OCI-LY3 (cell line): Measurements from ENCODE around the gene UGT3A2.

Source experiments
- H2AFZ ChIP-seq: fragments of 200-600, 300-600 bp; shearing (Covaris generic); 2 replicates; pipeline ENCODE4 v1.6.0; 2014; ENCODE audit warnings: antibody characterized with exemption, low read depth, low read length
- H3K27ac ChIP-seq: fragments of 200-600, 300-600 bp; sonication (generic); 2 replicates; pipeline ENCODE4 v1.5.1; 2014; ENCODE audit warnings: mild to moderate bottlenecking, low read length, moderate library complexity, mixed read lengths
- H3K27me3 ChIP-seq: fragments of 200-600, 300-600 bp; sonication (generic); 2 replicates; pipeline ENCODE4 v1.6.1; 2014; ENCODE audit warnings: low read depth, low read length, mixed read lengths
- H3K36me3 ChIP-seq: fragments of 200-600, 300-600 bp; sonication (generic); replicated peaks from 2 replicates; pipeline ENCODE3; 2014; ENCODE audit warnings: low read depth, low read length, mixed read lengths
- H3K4me1 ChIP-seq: fragments of 300-600, 200-600 bp; sonication (generic); 2 replicates; pipeline ENCODE4 v1.6.1; 2014; ENCODE audit warnings: low read length, mixed read lengths
- H3K4me2 ChIP-seq: fragments of 200-600, 300-600 bp; sonication (generic); 2 replicates; pipeline ENCODE4 v1.6.1; 2014; ENCODE audit warnings: low read length, mixed read lengths
- H3K4me3 ChIP-seq: fragments of 300-600, 200-600 bp; sonication (generic); 2 replicates; pipeline ENCODE4 v1.5.1; 2014; ENCODE audit warnings: antibody characterized with exemption, mild to moderate bottlenecking, low read length, moderate library complexity
- H3K79me2 ChIP-seq: fragments of 300-600, 200-600 bp; shearing (Covaris generic); 2 replicates; pipeline ENCODE4 v1.6.1; 2014; ENCODE audit warnings: mild to moderate bottlenecking, low read length, mixed read lengths
- H3K9ac ChIP-seq: fragments of 300-600, 200-600 bp; shearing (Covaris generic); 2 replicates; pipeline ENCODE4 v1.6.0; 2014; ENCODE audit warnings: mild to moderate bottlenecking, low read length, moderate library complexity
- H3K9me3 ChIP-seq: fragments of 200-600, 300-600 bp; shearing (Covaris generic); 2 replicates; pipeline ENCODE4 v1.6.1; 2014; ENCODE audit warnings: low read length, mixed read lengths; ENCODE audit not compliant: insufficient read depth
- H4K20me1 ChIP-seq: fragments of 200-600, 300-600 bp; sonication (generic); 2 replicates; pipeline ENCODE4 v1.6.1; 2016; ENCODE audit warnings: low read length, mixed read lengths; ENCODE audit not compliant: insufficient read depth
- CTCF ChIP-seq: fragments of 200-600, 300-600 bp; sonication (generic); IDR thresholded peaks from 2 replicates; pipeline ENCODE4 v1.5.1; 2014; ENCODE audit warnings: antibody characterized with exemption, low read length, low read depth
- EZH2phosphoT487 ChIP-seq: fragments of 200-600 bp; shearing (Covaris generic); IDR thresholded peaks from 2 replicates; pipeline ENCODE4 v1.6.1; 2018; ENCODE audit warnings: antibody characterized with exemption, mixed run types, low read depth

Gene UGT3A2

DNA sequence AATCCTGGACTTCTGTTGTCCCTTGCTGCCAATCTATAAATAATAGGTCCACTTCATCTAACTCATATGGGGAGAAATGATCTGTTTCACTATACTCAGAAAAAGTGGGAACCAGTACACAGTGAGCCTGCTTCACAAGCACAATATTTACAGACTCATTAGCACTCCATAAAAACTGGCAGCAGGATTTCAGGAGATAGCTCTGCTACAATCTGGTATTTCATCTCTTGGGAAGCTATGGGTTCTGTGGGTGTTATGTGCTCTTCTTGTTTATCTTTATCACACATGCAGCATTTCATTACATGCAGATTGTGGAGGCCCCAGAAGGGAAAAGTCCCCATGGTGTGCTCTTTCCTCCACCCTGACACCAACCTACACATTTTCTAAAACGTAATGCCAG, 33.2 kb downstream of the UGT3A2 start:
- Histone ChIP-seq H3K9me3 (no peaks in the 10 kb centered on the region), H3K27me3 (no peaks in the 10 kb centered on the region), H3K4me2 (no peak overlapping the region), H3K4me3 (no peak overlapping the region), H3K79me2 (no peaks in the 10 kb centered on the region), H4K20me1 (no peaks in the 10 kb centered on the region), H3K36me3 (no peaks in the 10 kb centered on the region), H3K4me1 (no peaks in the 10 kb centered on the region), H3K27ac (no peak overlapping the region), H2AFZ (no peak overlapping the region), H3K9ac (no peak overlapping the region)
- TF ChIP-seq CTCF (no peak), EZH2phosphoT487 (no peak)

DNA sequence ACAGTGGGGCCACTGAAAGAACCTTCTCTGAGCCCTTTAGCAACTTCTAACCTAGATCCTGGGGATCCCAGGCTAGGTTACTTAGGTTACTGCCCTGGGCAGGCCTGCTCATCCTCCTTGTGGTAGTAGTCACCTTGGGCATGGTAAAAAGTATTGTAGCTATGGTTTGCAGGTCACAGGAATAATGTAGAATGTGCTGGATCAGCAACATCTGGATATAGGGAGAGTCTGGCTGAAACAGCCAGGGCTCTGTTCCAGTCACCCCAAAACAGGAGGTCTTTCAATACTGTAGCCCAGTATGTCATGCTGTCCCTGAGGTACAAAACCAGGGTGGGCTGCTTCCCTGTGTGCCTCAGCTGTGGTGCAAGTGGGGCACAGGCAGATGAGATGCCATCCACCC, 33.6 kb downstream of the UGT3A2 start:
- TF ChIP-seq CTCF = no peak
- no peak for TF ChIP-seq EZH2phosphoT487
- no peak overlapping the region for H3K4me3 ChIP-seq
- no peak overlapping the region for H3K27ac ChIP-seq
- no peaks in the 10 kb centered on the region for H3K36me3 ChIP-seq
- no peaks in the 10 kb centered on the region for H3K4me1 ChIP-seq
- H3K27me3 ChIP-seq = no peaks in the 10 kb centered on the region
- no peaks in the 10 kb centered on the region for H3K79me2 ChIP-seq
- no peak overlapping the region for H3K4me2 ChIP-seq
- no peaks in the 10 kb centered on the region for H4K20me1 ChIP-seq
- no peak overlapping the region for H3K9ac ChIP-seq
- H2AFZ ChIP-seq = no peak overlapping the region
- no peaks in the 10 kb centered on the region for H3K9me3 ChIP-seq

DNA sequence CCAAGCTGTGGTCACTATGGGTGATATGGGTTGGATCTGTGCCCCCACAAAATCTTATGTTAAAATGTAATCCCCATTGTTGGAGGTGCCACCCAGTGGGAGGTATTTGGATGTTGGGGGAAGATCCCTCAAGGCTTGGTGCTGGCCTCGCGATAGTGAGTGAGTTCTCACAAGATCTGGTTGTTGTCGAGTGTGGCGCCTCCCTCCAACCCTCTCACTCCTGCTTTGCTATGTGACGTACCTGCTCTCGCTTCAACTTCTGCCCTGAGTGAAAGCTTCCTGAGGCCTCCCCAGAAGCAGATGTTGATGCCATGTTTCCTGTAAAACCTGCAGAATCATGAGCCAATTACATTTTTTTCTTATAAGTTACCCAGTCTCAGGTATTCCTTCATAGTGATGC, 35.5 kb downstream of the UGT3A2 start:
- H3K4me3 ChIP-seq = no peak overlapping the region
- no peak overlapping the region for H3K27ac ChIP-seq
- no peaks in the 10 kb centered on the region for H4K20me1 ChIP-seq
- no peak for TF ChIP-seq CTCF
- no peak for TF ChIP-seq EZH2phosphoT487
- no peak overlapping the region for H3K9ac ChIP-seq
- H3K9me3 ChIP-seq = no peaks in the 10 kb centered on the region
- H3K36me3 ChIP-seq = no peaks in the 10 kb centered on the region
- no peaks in the 10 kb centered on the region for H3K79me2 ChIP-seq
- no peak overlapping the region for H3K4me2 ChIP-seq
- H3K4me1 ChIP-seq = no peaks in the 10 kb centered on the region
- no peaks in the 10 kb centered on the region for H3K27me3 ChIP-seq
- no peak overlapping the region for H2AFZ ChIP-seq

- no peak overlapping the region for H3K4me3 ChIP-seq
- no peaks in the 10 kb centered on the region for H3K79me2 ChIP-seq
- no peaks in the 10 kb centered on the region for H3K27me3 ChIP-seq
- no peaks in the 10 kb centered on the region for H3K36me3 ChIP-seq
- no peaks in the 10 kb centered on the region for H4K20me1 ChIP-seq
- no peak for TF ChIP-seq EZH2phosphoT487
- TF ChIP-seq CTCF = no peak
- H3K27ac ChIP-seq = no peak overlapping the region
- no peaks in the 10 kb centered on the region for H3K9me3 ChIP-seq
- no peaks in the 10 kb centered on the region for H3K4me1 ChIP-seq
- H3K9ac ChIP-seq = no peak overlapping the region
- no peak overlapping the region for H2AFZ ChIP-seq
- no peak overlapping the region for H3K4me2 ChIP-seq
Measured at GRCh38 chr5:36029914-36030313, 36.8 kb downstream of the UGT3A2 start.
